Ovary (tissue), 9 donors: ENCODE measurements around the gene PHEX. TPM values are rescaled to one million over a fixed set of nuclear protein-coding genes. Genes with fewer than 3 reads are reported as not detected.

Experiments used
- DNase-seq, 5 donors: peaks; one replicate each; pipeline ENCODE4 v3.0.0-alpha.2; 2019 to 2020
- H3K27ac ChIP-seq, 2 donors: fragments of 200-600 bp; one replicate each; pipeline versions ENCODE4 v1.5.1 to v1.8.0; 2019 to 2022
- H3K27me3 ChIP-seq: fragments of 200-600 bp; one replicate; pipeline ENCODE4 v1.8.0; 2022
- H3K36me3 ChIP-seq: fragments of 200-600 bp; sonication (generic); one replicate; pipeline ENCODE4 v1.5.1; 2019
- H3K4me1 ChIP-seq: one replicate; pipeline ENCODE4 v1.8.1; 2013; ENCODE audit warnings: mild to moderate bottlenecking, moderate library complexity; ENCODE audit not compliant: insufficient read depth
- H3K4me3 ChIP-seq: fragments of 200-600 bp; sonication (generic); one replicate; pipeline ENCODE4 v1.5.1; 2017
- H3K9me3 ChIP-seq, 2 donors: fragments of 200-600 bp in 1 of 2; sonication (generic) in 1 of 2; one replicate each; pipeline versions ENCODE4 v1.5.1 to v1.8.1; 2013 to 2019; ENCODE audit warnings: mild to moderate bottlenecking in 1 of 2, moderate library complexity in 1 of 2
- CTCF ChIP-seq, 3 donors: fragments of 450-650 bp in 2 of 3; fragments of 200-600 bp in 1 of 3; IDR thresholded peaks; one replicate each; pipeline versions ENCODE4 v1.5.1 to v1.8.0; 2016 to 2022; ENCODE audit warnings: antibody characterized with exemption in 3 of 3, mild to moderate bottlenecking in 1 of 3
- EP300 ChIP-seq: sonication (generic); formaldehyde crosslinking; IDR thresholded peaks from one replicate; pipeline ENCODE4 v1.6.1; 2017; ENCODE audit warnings: antibody characterized with exemption
- POLR2A ChIP-seq: fragments of 450-650 bp; IDR thresholded peaks from one replicate; pipeline ENCODE4 v1.6.1; 2017; ENCODE audit warnings: antibody characterized with exemption, mild to moderate bottlenecking, moderate library complexity
- WGBS, 3 donors: extraction: QIAGEN DNeasy Blood & Tissue Kit in 1 of 3; methylation state at CpG; one replicate each; pipeline versions ENCODE4 v1.1.5 to v1.1.7; 2013 to 2017; 5-methylcytosine and 5-hydroxymethylcytosine counted together
- intact Hi-C, 4 donors: fragments of 100-400 bp; cut with DNase I; formaldehyde crosslinking; loops; one replicate each; pipeline versions ENCODE4 v1.11.0 to v1.15.1; 2022 to 2023
- polyA plus RNA-seq, 2 donors: library from polyadenylated mRNA; stranded (reverse); fragments of 200-250 nt in 1 of 2; fragments of 350-450 nt in 1 of 2; fragmentation: Illumina TruSeq in 1 of 2; extraction: RNeasy Lipid Tissue Mini Kit (QIAGEN cat#74804) in 1 of 2; gene quantifications; one replicate each; pipeline ENCODE4 v1.2.3, GENCODE V29; 2013 to 2014
- total RNA-seq, 7 donors: library from RNA; depleted of rRNA in 2 of 7; stranded (reverse); fragments of >200 nt in 2 of 7; fragmentation: NEBNext Ultra II Directional in 3 of 7; extraction: Animal tissue kit (Norgen Biotek cat#: 25700) in 3 of 7; gene quantifications; one replicate each; pipeline versions ENCODE4 v1.1.0 to v1.2.4, GENCODE V29; 2016 to 2023
- donor health status: DM: no; HTN: no; CAD: no; lungs with moderate emphysema.
- donor health status: DM: no; HTN: no; CAD: no.
- donor health status: Bipolar disorder and iron deficiency.
- donor health status: DM: yes; HTN: yes; CAD: no.
- donor health status: DM: no; HTN: no; CAD: no.
- donor health status: DM: yes; HTN: yes; CAD: no.

PHEX gene
- total and polyA plus RNA-seq, 9 donors, result 0.46 to 18.9 (median 1.1) TPM

DNA sequence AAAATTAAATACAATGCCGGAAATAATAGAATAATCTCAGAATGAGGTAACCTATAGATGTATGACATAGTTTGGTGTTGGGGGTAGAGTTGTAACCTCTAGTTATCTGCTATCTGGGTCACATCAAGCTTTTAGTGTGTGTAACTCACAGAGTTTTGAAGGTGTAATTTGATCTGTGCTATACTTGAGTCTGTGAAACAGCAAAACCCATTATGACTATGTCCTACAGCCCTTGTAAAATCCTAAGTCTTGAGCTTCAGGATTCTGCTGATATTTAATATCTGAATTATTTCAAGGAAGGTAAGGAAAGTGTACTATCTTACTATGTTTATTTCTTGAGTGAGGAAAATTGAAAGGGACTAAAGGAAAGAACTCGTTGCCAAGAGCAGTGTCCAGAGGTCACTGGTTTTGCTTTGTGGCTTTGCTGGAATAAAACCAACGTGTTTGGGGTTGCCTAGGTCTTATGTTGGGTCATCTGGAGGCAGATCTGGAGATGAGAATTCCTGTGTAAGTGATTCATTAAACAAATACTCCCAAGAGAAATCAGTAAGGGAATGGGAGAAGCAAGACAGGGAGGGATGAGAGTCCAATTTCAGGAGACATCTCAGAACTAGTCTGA, 132.8 kb downstream of the PHEX start:
- Histone ChIP-seq H3K27me3 (no peaks in the 10 kb centered on the region), H3K9me3 (no peaks in the 10 kb centered on the region), H3K36me3 (no peaks in the 10 kb centered on the region), H3K27ac (no peak overlapping the region), H3K4me3 (no peak overlapping the region), H3K4me1 (no peaks in the 10 kb centered on the region)
- TF ChIP-seq POLR2A (no peak), EP300 (no peak), CTCF (IDR thresholded peaks at IDR 0.05) (no peak)
- DNase-seq, result no peak
- WGBS, 3 donors, result 50 to 55% (median 54%) methylated on average over 3 of the region's 3 CpGs
- intact Hi-C loops, result no loop called here

GRCh38 chrX:22165732-22166457, 133.8 kb downstream of the PHEX start:
- 65 to 85% (median 76%) methylated on average over 4 of the region's 4 CpGs for WGBS, 3 donors
- DNase-seq, result no peak
- no peak overlapping the region for H3K4me3 ChIP-seq
- no peak for TF ChIP-seq POLR2A
- H3K27ac ChIP-seq, result no peak overlapping the region
- intact Hi-C loops, result no loop called here
- no peaks in the 10 kb centered on the region for H3K36me3 ChIP-seq
- H3K4me1 ChIP-seq, result no peaks in the 10 kb centered on the region
- H3K27me3 ChIP-seq, result no peaks in the 10 kb centered on the region
- H3K9me3 ChIP-seq, result no peaks in the 10 kb centered on the region

DNA sequence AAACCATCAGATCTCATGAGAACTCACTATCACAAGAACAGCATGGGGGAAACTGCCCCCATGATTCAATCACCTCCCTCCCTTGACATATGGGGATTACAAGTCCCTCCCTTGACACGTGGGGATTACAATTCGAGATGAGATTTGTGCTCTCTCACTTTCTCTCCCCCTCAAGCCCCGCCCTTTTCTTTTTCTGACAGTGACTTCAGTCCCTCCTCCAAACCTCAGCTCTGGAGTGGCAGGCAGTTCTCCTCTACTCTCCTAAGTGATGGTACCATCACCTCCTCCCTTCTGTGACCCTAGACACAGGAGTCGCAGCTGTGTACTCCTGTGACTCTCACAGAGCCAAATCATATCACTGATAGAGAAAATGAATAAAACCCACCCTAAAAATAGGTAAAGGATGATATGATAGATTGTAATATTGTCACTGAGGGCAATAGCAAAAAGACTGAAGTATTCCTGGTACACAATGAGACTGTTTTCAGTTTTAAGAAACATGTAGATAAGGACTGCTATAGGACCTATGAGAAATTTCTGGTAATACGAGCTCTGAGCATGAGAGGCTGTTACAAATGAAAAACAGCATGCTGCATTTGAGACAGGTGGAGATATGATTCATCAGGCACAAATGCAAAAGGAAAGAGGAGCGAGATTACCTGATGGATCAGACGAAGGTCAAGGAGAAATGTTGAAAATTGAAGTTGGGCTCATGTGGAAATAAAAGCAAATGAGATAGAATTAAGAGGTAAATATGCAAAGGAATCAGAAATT, 139.3 kb downstream of the PHEX start:
- 42 to 59% (median 51%) methylated on average over 7 of the region's 7 CpGs for WGBS, 3 donors
- TF ChIP-seq POLR2A (no peak), CTCF (IDR thresholded peaks at IDR 0.05) (no peak), EP300 (no peak)
- intact Hi-C loops, result no loop called here
- Histone ChIP-seq H3K9me3 (no peaks in the 10 kb centered on the region), H3K27ac (no peak overlapping the region), H3K27me3 (no peaks in the 10 kb centered on the region), H3K4me3 (no peak overlapping the region), H3K4me1 (no peaks in the 10 kb centered on the region), H3K36me3 (no peaks in the 10 kb centered on the region)
- no peak for DNase-seq

GRCh38 chrX:22173966-22174365, 141.8 kb downstream of the PHEX start:
- intact Hi-C loops, result no loop called here
- Histone ChIP-seq H3K4me1 (no peaks in the 10 kb centered on the region), H3K9me3 (no peaks in the 10 kb centered on the region), H3K36me3 (no peaks in the 10 kb centered on the region), H3K27ac (no peak overlapping the region), H3K4me3 (no peak overlapping the region), H3K27me3 (no peaks in the 10 kb centered on the region)
- no peak for DNase-seq
- 85 to 90% (median 87%) methylated on average over 5 of the region's 5 CpGs for WGBS, 3 donors
- no peak for TF ChIP-seq EP300
- no peak for TF ChIP-seq POLR2A
- no peak for TF ChIP-seq CTCF (IDR thresholded peaks at IDR 0.05)
